ENCODE results near the gene SHROOM3. TPM values are rescaled to one million over a fixed set of nuclear protein-coding genes. Genes with fewer than 3 reads are reported as not detected.

Gene SHROOM3
- total RNA-seq, 1 experiment from 2014 or later: 8.2 TPM

DNA sequence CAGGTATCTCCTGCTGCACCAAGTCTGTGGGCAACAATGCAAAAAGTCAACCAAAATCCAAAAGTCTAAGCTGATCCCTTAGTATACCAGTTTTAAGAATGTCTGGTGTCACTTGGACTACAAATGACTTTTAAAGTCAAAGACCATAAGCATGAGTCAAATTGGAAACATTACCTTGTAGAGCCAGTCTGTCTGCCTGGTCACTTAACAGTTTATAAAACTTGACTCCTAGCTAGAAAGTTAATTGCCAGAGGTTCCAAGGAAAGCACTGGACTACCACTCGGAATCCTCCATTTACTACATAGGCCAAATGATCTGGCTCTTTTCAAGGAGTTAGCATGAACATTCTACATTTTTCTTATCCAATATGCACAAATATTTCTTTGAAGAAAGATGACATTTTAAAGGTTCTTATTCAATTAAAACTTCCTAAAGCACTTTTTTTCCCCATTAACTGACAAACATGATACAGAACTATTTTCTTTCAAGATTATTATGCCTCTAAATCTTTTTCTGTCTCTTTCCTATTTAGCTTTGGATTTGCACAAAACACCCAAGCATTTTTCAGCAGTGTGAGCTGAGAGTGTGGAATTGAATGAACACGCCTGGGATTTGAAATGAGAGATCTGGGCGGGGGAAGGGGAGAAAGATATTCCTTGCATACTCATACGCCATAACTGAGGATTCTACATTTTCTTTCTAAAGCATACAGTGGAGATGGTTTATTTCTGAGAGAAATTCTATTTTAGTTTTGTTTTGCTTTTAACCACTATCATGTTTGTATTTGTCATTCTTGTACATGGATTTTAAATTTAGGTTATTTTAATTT, 188.4 kb downstream of the SHROOM3 start:
- no peak for DNase-seq (ENCODE audit: low read depth)

DNA sequence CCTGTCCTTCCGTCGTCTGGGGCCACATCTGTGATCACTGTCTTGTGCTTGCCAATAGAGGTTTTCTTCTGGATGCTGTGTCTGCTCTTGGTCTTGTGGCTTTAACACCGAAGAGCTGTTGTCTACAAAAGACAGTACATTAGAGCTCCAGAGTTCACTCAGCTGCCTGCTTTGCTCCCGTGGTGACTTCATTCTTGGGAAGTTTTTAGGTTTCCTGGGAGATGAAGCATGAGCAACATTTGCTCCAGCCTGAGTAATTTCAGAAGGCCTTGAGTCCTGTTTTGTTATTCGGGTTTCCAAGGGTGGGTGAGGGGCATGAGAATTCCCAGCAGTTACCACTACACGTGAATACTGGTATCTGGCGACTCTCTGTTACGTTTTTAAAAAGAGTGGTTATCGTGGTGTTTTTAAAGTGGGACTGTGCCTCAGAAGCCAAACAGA, 189.2 kb downstream of the SHROOM3 start:
- peak; percentile 74 for DNase-seq (ENCODE audit: low read depth)

- no peak for DNase-seq (ENCODE audit: low read depth)
These were observed 190.1 kb downstream of the SHROOM3 start for GRCh38 chr4:76624931-76625715.

GRCh38 chr4:76626686-76627465, 191.8 kb downstream of the SHROOM3 start:
- DNase-seq (ENCODE audit: low read depth): no peak

DNA sequence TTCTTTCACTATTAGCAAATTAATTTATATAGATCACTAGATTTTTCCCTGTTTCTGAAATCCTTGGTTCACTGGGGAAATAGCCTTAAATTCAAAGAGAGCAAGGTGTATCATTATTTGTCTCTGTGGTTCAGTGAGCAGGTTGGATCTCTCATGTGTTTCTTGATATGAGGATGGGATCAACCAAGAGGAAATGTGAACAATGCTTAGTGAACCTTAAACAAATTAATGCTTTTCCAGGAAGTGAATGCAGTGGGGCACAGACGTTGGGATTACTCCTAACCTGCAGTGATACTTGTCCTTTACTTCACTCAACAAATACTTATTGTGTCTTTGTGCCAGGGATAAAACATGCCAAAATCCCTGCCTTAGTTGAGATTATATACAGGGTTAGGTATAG, 193.2 kb downstream of the SHROOM3 start:
- DNase-seq (ENCODE audit: low read depth): no peak

GRCh38 chr4:76630741-76631140, 195.7 kb downstream of the SHROOM3 start:
- DNase-seq (ENCODE audit: low read depth): no peak

DNA sequence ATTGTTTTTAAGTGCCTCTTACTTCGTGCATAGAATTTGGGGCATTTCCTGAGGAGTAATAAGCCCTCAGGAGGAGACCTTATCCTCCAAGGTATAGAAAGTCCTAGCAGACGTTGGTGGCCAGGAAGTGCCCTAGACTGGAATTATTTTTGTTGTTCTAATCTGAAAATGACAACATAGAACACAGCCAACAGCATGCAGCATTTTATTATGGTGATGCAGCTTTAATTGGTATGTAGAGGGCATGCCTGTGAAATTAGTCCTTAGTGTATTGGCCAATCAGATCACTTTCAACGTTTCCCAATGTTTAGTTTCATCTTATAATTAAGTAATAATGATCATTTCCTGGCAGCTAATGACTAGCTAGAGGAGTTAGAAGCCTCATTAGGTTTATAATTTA, 199.2 kb downstream of the SHROOM3 start:
- DNase-seq (ENCODE audit: low read depth): peak; percentile 13

DNA sequence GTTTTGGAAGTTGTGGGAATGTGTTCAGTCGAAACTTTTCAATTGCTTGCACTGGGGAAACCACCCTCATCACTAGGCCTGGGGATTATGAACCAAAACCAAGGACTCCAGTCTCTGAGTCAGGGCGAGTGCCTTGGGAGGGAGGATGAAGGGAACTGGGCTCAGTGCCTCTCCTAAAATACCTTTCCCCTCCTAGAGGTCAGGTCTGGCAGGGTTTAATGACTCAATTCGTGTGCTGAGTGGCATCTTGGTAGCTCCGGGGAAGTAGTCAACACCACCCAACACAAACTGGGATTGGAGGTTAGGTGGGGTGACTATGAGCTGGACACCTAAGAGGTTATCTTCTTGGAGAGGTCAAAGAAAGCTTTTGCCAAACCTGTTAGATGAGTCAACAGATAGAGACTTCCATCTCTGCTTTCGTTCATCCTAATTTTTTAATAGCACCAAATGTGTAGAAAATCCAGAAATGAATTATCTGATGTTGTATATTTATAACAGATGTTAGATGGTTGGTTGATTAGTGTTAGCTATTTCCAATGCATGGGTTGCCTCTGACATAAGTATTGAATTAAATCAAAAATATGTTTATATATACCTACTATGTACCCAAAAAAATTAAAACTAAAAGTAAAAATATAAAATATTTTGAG, 202.8 kb downstream of the SHROOM3 start:
- peak; percentile 32 for DNase-seq (ENCODE audit: low read depth)

GRCh38 chr4:76639288-76639687, 204.3 kb downstream of the SHROOM3 start:
- DNase-seq (ENCODE audit: low read depth): peak; percentile 79

GRCh38 chr4:76640353-76640910, 205.4 kb downstream of the SHROOM3 start:
- DNase-seq (ENCODE audit: low read depth): no peak

GRCh38 chr4:76641351-76641750, 206.3 kb downstream of the SHROOM3 start:
- DNase-seq (ENCODE audit: low read depth): no peak

DNA sequence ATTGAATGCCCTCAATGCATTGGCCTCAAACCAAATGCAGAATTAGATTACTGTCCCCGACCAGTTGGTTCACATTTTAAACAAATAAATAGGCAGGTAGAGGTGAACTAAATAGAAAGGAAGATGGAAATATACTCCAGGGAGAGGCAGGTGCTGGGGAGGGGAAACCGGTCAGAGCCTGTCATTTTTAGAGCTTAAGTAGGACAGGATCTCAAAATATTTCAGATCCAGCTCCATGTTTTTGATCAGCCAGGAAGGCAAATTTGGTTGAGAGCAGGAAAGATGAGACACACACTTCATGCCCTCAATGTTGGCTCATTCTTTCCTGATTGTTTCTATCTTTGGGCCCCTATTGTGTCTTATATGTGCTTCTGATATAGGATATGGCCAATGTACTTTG, 206.7 kb downstream of the SHROOM3 start:
- no peak for DNase-seq (ENCODE audit: low read depth)

DNA sequence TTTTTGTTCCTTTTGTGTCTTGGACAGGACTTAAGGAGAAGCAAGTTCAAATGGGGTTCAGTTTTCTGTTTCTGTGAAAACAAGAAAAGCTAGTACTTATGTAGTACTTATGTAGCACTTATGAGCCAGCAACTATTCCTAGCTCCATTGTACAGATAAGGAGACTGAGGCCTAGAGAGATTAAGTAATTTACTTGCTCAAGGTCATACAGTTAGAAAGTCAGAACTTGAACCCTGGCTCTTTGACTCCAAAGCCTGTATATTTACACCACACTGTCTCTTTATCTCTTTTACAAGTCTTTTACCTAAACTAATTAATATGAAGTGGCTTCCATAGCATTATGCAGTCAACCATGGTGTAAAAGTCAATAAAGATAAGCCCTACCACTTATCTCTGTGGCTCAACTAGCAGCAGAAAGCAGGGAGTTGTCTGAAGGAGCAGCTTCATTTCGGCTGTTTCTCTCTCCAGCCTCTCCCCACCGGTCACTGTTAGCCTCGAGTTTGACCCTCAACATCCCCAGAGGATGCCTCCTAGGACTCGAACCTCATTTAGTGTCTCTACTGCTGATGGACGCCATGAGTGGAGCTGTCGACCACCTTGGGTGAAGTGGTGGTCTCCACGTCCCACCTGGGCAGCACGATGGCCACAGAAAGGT, 209.9 kb downstream of the SHROOM3 start:
- DNase-seq (ENCODE audit: low read depth): no peak

DNA sequence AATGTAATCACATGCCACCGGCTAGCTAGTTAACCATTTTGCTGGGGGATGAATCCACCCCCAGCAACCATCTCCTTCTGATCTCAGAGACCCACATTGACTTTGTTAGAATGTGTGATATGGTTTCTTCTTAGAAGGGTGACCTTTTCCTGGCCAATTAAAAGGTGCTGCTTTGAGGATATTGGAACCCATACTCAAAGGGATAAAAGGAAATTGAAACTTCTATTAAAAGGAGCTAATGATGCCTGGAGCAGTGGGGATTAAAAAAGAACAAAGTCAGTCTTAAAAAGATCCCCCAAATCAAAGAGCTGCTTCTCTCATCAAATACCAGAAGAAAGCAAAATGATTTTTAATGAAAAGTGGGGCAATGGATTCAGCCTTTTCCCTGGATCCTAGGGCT, 214.1 kb downstream of the SHROOM3 start:
- DNase-seq (ENCODE audit: low read depth): no peak

GRCh38 chr4:76651616-76652015, 216.6 kb downstream of the SHROOM3 start:
- no peak for DNase-seq (ENCODE audit: low read depth)

GRCh38 chr4:76652389-76652788, 217.4 kb downstream of the SHROOM3 start:
- DNase-seq (ENCODE audit: low read depth): no peak

DNA sequence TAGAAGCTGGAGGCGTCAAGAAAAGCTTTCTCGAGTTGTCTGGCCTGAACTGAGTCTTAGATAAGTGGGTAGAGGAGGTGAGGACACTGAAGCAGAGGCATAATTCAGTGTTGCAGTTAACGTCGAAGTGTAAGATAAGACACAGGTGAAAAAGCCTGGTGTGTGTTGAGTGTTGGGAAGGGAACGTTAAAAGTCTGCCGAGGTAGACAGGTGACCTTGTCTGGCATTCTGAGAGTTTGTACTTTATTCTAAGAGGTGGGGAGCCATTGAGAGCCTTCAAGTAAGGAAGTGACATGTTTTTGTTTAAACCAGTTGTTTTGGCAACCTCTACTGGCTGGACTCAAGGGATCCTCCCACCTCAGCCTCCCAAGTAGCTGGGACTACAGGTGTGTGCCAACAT, 219.1 kb downstream of the SHROOM3 start:
- DNase-seq (ENCODE audit: low read depth): no peak

- DNase-seq (ENCODE audit: low read depth): no peak
These were observed 219.8 kb downstream of the SHROOM3 start for GRCh38 chr4:76654791-76655190.

GRCh38 chr4:76655566-76656479, 220.8 kb downstream of the SHROOM3 start:
- no peak for DNase-seq (ENCODE audit: low read depth)

- DNase-seq (ENCODE audit: low read depth): no peak
These were observed 222.4 kb downstream of the SHROOM3 start for GRCh38 chr4:76657443-76657842.
